DLD1 (cell line): ENCODE results near the gene PXYLP1.
"Not testable (repeated sequence)": the region's sequence is repeated elsewhere in the genome, so short reads cannot be mapped to it uniquely, and the experiment has no call there.

ENCODE experiments used
- in situ Hi-C: cut with HindIII; loops from 2 replicates; pipeline ENCODE4 v1.10.0; 2017; ENCODE audit warnings: low sequenced_read_pairs

The PXYLP1 gene

DNA sequence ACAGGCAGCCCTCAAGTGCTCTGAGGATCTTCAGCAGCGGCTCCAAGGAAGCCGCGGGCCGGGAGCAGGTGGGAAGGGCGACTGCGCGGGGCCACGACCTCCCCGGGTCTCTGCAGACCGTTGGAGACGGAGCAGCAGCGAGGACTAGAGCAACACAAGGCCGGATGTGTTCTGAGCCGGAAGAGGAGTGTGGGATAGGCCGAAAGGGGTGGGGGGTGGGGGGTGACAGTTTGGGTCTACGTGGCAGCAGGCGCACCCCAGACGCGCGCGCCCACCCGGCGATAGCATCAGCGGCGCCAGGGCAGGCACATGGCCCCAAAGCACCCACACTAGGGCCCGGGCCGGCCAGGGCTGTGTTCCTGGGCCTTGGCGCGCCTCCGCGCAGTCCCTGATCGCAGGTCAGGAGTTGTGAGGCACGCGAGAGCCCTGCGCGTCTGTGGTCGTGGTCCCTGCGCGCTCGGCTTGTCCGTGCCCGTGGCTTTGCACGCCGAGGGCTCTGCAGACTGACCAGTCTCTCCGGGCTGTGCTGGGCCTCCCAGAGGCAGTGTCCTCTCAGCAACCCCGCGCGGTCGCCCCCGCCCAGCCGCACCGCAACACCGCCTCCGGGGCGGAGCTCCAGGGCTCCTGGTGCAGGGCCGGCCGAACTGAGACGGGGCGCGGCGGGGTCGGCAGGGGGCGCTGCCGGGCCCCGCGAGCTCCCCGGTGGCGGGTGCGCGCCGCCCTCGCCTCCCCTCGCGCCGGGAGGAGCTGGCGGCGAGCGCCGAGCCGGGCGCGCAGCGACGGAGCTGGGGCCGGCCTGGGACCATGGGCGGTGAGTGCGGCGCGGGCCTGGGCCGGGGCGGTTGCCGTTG is at the start of gene PXYLP1:
TSS of gene PXYLP1 (plus strand) at position 725 of the 851 bp plus-strand sequence. CDS start 28,351 bp downstream, outside the sequence.
- in situ Hi-C loops = loop anchor here (10.0 kb wide), 1 partner anchor 53 kb away; no protein-coding TSS in a partner anchor

- in situ Hi-C loops = loop anchor here (10.0 kb wide), 1 partner anchor 61 kb away; no protein-coding TSS in a partner anchor
These were observed 48.0 kb upstream of the PXYLP1 start for GRCh38 chr3:141183606-141184005.

DNA sequence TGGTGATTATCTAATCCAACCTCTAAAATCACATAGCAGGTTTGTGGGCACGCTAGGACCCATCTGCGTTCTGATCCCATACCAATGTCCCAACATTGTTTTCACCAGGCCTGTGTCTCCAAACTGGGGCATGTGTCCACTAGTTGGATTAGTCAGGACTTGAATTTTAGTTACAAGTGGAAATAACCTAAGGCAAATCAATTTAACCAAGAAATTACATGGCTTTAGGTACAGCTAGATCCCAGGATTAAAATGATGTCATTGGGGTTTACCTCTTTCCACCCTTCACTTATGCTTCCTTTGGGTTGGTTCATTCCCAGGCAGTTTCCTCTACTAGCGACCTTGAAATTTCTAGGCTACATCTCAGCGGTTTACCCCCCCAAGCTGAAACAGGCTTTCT is 47.2 kb upstream of the PXYLP1 start:
- in situ Hi-C loops = loop anchor here (10.0 kb wide), 1 partner anchor 60 kb away; no protein-coding TSS in a partner anchor

DNA sequence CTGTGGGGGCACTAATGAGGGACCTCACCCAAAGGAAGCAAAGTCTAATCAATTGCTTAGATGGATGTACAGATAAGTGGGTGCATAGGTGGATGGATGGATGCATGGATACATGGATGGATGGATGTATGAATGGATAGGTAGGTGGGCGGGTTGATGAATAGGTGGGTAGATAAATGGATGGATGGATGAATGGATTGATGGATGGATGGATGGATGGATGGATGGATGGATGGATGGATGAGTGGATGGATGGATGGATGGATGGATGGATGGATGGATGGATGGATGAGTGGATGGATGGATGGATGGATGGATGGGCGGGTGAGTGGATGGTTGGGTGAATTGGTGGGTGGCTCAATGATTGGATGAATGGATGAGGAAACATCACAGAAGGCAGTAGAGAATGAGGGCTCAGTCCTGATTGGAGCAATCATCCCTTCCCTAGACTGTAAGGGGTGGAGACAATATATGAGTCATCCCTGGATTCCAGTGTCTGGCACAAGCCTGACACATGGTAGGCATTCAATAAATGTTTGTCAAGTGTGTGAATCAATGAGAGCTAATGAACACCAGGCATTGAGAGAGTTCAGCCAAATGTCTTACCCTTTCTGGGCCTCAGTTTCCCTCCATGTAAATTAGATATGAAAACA is 40.4 kb upstream of the PXYLP1 start:
- in situ Hi-C loops = no loop called here

- in situ Hi-C loops = no loop called here
These were observed 39.3 kb upstream of the PXYLP1 start for GRCh38 chr3:141192345-141192744.

GRCh38 chr3:141193066-141193830 is 38.4 kb upstream of the PXYLP1 start:
- in situ Hi-C loops = no loop called here

DNA sequence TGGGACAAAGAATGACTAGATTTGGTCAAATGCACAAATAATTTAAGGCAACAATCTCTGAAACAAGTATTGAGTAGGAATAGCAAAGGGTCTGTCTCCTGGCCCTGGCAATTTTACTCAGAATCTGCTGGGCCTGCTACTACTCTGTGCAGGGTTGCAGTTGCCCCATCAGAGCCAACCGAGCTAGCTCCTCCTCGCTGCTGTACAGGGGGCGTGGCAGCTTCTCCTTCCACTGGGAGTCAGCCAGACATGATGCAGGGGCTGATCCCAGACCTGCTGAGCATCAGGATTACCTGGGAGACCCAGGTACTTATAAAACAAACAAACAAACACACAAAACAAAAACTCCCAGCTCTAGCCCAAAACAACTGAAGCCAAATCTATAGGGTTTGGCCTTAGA is 30.5 kb upstream of the PXYLP1 start:
- in situ Hi-C loops = no loop called here

GRCh38 chr3:141202682-141203081 is 28.9 kb upstream of the PXYLP1 start:
- in situ Hi-C loops = no loop called here

DNA sequence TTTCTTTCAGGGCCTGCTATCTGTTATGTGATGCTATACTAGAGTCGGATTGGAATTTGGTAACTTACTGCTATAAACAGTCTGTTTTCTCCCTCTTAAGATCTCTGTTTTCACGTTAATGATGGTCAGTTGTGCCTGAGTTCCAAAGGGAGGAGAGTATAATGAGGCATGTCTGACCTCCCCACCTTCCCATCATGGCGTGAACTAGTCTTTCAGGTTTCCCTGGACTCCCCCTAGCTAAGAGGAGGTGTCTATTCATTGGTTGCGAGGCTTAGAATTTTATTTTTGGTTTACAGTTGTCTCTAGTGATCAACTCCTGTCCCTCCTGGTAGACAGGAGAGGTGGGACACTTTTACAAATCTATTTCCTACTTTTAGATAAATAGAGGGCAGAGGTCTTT is 27.8 kb upstream of the PXYLP1 start:
- in situ Hi-C loops = no loop called here

DNA sequence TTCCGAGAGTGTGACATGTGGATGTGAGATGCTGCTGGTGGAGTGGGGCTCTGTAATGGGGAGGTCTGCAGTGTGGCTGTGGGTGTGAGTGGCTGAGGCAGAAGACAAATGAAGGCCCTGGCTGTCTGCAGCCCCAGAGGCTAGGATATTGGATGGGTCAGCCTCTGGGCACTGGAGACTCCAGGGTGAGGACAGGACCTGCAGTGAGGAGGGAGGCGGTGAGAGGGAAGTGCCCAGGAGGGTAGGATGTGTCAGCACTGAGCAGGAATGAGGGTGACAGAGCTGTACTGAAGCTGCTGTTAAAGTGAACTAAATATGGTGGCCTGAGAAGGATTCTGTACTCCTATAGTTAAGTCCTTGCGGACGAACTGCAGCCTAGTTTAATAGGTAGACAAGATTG is 27.3 kb upstream of the PXYLP1 start:
- in situ Hi-C loops = no loop called here

DNA sequence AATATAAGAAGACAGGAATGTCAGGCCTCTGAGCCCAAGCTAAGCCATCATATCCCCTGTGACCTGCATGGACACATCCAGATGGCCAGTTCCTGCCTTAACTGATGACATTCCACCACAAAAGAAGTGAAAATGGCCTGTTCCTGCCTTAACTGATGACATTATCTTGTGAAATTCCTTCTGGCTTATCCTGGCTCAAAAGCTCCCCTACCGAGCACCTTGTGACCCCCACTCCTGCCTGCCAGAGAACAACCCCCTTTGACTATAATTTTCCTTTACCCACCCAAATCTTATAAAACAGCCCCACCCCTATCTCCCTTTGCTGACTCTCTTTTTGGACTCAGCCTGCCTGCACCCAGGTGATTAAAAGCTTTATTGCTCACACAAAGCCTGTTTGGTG is 20.3 kb upstream of the PXYLP1 start:
- in situ Hi-C loops = not testable (repeated sequence)

DNA sequence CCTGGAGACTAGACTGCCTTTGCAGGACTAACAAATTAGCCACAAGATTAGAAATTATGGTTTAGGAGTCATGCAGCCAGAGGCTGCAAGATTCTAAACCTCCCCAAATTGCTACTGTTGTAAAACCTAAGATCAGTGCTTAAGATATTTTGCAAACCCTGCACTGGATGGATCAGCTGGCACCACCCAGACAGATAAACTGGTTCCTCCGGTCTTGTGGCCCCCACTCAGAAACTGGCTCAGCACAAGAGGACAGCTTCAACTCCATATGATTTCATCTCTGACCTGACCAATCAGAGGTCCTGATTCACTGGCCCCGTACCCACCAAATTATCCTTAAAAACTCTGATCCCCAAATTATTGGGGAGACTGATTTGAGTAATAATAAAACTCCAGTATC is 19.5 kb upstream of the PXYLP1 start:
- in situ Hi-C loops = no loop called here

- in situ Hi-C loops = no loop called here
These were observed 19.1 kb upstream of the PXYLP1 start for GRCh38 chr3:141212555-141212954.

DNA sequence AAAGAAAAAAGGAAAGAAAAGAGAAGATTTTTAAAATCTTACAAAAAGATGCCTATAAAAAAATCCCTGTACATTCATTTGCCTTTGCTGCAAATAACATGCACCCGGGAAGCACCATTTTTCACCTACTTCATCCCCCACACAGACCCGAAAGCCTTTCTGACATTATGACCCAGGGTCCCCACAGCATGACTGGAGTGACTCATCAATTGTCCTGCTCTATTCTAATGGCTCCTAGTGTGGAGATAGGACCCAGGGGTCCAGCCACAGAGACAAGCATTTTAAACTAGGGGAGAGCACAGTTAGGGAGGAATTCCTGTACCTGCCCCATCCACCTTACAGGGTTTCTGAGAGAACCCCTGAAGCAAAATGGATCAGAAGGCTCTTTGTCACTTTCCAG is 14.7 kb upstream of the PXYLP1 start:
- in situ Hi-C loops = no loop called here

DNA sequence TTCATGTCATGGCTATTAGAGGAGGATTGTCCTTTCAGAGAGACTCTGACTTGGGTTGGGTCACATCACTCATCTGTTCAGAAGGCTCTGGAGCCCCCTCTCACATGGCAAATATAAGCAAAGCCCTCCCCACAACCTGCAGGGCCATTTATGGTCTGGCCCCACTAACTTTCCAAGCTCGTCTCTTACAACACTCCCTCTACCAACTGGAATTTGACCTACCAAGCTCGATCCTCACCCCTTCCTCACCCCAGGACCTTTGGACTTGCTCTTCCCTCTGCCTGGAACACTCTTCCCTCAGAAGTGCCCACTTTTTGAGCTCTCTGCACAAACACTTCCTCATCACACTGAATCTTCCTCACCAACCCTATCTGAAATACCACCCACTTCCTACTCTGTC is 14.2 kb upstream of the PXYLP1 start:
- in situ Hi-C loops = no loop called here

DNA sequence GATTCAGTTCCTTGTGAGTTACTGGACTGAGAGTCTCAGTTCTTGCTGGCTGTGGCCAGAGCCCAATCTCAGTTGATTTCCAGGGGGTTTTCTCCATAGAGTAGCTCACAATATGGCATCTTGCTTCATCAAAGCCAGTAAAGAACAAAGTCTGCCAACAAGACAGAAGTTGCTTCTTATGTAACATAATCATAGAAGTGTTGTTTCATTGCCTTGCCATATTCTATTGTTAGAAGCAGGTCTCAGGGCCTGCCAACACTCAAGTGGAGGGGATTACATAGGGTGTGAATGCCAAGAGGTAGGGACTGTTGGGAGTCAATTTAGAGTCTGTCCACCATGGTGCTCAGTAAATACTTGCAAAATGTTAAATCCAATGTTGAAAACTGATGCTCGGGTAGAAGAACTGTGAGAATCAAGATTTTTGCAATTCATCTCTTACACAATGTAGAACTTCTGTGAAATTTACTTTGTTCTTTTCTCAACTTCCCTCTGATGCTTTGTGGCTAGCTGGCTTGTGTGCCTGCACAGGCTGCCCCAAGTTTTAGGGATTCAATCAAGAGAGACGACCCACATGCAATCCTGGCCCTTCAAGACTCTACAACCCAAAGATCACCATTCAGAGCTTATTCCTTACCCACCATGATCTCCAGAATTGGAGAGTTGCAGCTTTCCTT is 13.3 kb upstream of the PXYLP1 start:
- in situ Hi-C loops = no loop called here

GRCh38 chr3:141218926-141219325 is 12.7 kb upstream of the PXYLP1 start:
- in situ Hi-C loops = no loop called here

- in situ Hi-C loops = no loop called here
These were observed 7.9 kb upstream of the PXYLP1 start for GRCh38 chr3:141223673-141224166.

GRCh38 chr3:141225939-141226338 is 5.7 kb upstream of the PXYLP1 start:
- in situ Hi-C loops = no loop called here

DNA sequence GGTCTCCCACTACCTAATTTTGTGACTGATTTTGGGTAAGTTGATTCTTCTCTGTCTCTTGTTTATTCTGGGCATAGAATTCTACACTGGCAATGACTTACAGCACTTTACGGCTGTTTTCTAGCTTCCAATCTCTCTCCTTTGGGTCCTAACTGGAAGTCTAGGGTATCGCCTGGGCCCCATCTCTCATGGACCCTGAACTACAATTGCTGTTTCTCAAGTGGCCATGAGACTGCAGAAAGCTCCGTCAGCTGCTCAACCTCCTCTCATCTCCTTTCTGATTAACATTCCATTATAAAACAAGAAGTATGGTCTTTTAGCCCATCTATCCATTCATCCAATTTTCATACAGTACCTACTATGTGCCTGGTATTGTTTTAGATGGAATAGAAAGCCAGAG is 4.4 kb upstream of the PXYLP1 start:
- in situ Hi-C loops = no loop called here

DNA sequence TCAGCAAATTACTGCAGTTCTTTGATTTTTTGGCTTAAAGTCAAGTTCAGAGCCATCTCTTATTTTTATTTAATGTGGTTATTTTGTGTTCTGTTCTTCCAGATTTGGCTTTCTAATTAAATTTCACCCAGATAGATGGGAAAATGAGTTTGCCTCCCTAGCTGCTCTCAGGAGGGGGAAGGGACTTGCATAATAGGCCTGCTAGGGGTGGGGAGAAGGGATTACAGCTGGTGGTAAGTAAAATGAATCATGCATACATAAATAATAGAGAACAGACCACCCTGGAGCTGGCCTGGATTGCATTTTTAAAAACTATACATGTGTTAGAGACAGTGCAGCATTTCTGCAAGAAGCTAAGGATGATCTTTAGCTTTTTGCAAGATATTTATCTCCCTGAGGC is 3.9 kb upstream of the PXYLP1 start:
- in situ Hi-C loops = no loop called here
